Suprapubic skin (tissue), 4 donors: Measurements from ENCODE around the gene MAG. TPM values are rescaled to one million over a fixed set of nuclear protein-coding genes. Genes with fewer than 3 reads are reported as not detected.

Experiments
- DNase-seq, 2 donors: peaks; one replicate each; pipeline ENCODE4 v3.0.0-alpha.2; 2019; ENCODE audit warnings: low spot score in 2 of 2
- H3K27ac ChIP-seq: fragments of 200-600 bp; sonication (generic); one replicate; pipeline ENCODE4 v1.5.1; 2019
- H3K27me3 ChIP-seq: fragments of 200-600 bp; sonication (generic); one replicate; pipeline ENCODE4 v1.5.1; 2019
- H3K36me3 ChIP-seq: fragments of 200-600 bp; sonication (generic); one replicate; pipeline ENCODE4 v1.5.1; 2019
- H3K4me1 ChIP-seq: fragments of 200-600 bp; sonication (generic); one replicate; pipeline ENCODE4 v1.5.1; 2019
- H3K4me3 ChIP-seq: fragments of 200-600 bp; sonication (generic); one replicate; pipeline ENCODE4 v1.5.1; 2019; ENCODE audit warnings: mild to moderate bottlenecking
- H3K9me3 ChIP-seq: fragments of 200-600 bp; sonication (generic); one replicate; pipeline ENCODE4 v1.5.1; 2019
- CTCF ChIP-seq, 2 donors: fragments of 200-600 bp in 1 of 2; fragments of 450-650 bp in 1 of 2; sonication (generic) in 1 of 2; IDR thresholded peaks; one replicate each; pipeline ENCODE4 v1.5.1; 2016 to 2019; ENCODE audit warnings: antibody characterized with exemption in 2 of 2, mild to moderate bottlenecking in 1 of 2, moderate library complexity in 1 of 2
- EP300 ChIP-seq: sonication (generic); formaldehyde crosslinking; IDR thresholded peaks from one replicate; pipeline ENCODE4 v1.6.1; 2017; ENCODE audit warnings: antibody characterized with exemption
- POLR2A ChIP-seq, 2 donors: fragments of 450-650 bp; IDR thresholded peaks; one replicate each; pipeline ENCODE4 v1.6.1; 2017; ENCODE audit warnings: antibody characterized with exemption in 2 of 2, mild to moderate bottlenecking in 2 of 2, moderate library complexity in 2 of 2
- POLR2AphosphoS5 ChIP-seq, 3 donors: sonication (generic); formaldehyde crosslinking; IDR thresholded peaks; one replicate each; pipeline ENCODE4 v1.6.1; 2017; ENCODE audit warnings: antibody characterized with exemption in 3 of 3
- WGBS: methylation state at CpG from one replicate; pipeline ENCODE4 v1.1.5; 2018; 5-methylcytosine and 5-hydroxymethylcytosine counted together
- total RNA-seq, 4 donors: library from RNA; depleted of rRNA; stranded (reverse); fragments of >200 nt; gene quantifications; one replicate each; pipeline ENCODE4 v1.1.0, GENCODE V29; 2016

MAG gene
- total RNA-seq, 4 donors from 2014 or later, result not detected

DNA sequence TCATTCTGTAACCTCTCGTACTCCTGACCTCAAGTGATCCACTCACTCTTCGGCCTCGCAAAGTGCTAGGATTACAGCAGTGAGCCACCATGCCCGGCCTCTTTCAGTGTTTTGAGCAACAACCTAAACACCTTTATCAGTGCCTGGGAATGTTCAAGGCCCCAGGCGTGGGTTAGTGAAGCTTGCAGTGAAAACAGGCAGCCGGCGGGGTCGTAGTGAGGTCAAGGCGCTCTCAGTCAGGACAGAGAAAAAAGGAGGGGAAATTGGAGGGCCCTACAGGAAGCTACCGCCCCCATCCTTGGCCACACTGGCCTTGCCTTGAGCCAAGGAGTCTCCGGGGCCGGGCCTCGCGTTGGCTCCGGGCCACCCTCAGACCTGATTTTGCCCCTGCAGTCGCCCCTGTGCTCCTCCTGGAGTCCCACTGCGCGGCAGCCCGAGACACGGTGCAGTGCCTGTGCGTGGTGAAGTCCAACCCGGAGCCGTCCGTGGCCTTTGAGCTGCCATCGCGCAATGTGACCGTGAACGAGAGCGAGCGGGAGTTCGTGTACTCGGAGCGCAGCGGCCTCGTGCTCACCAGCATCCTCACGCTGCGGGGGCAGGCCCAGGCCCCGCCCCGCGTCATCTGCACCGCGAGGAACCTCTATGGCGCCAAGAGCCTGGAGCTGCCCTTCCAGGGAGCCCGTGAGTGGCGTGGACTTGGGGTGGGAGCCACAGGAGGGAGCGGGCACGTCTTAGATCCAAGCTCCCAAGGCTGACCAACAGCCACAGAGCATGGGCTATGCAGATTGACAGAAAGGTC lies 17.7 kb downstream of the MAG start:
- TF ChIP-seq POLR2AphosphoS5 (IDR thresholded peaks at IDR 0.05), result no peak
- no peak for TF ChIP-seq EP300
- peak in 1 of 2 donors; percentile 44 for DNase-seq
- no peaks in the 10 kb centered on the region for H3K36me3 ChIP-seq
- H3K27ac ChIP-seq, result no peak overlapping the region
- no peaks in the 10 kb centered on the region for H3K4me1 ChIP-seq
- H3K4me3 ChIP-seq, result no peak overlapping the region
- WGBS, result 79% methylated on average over 32 of the region's 47 CpGs
- no peaks in the 10 kb centered on the region for H3K27me3 ChIP-seq
- no peaks in the 10 kb centered on the region for H3K9me3 ChIP-seq

GRCh38 chr19:35310331-35310730 lies 18.4 kb downstream of the MAG start:
- H3K36me3 ChIP-seq, result no peaks in the 10 kb centered on the region
- H3K4me1 ChIP-seq, result no peaks in the 10 kb centered on the region
- H3K27me3 ChIP-seq, result no peaks in the 10 kb centered on the region
- TF ChIP-seq POLR2AphosphoS5 (IDR thresholded peaks at IDR 0.05), result no peak
- TF ChIP-seq EP300, result no peak
- no peak for TF ChIP-seq POLR2A (IDR thresholded peaks at IDR 0.05)
- no peak for TF ChIP-seq CTCF (IDR thresholded peaks at IDR 0.05)
- no peak overlapping the region for H3K4me3 ChIP-seq
- peak in 1 of 2 donors; percentile 35 for DNase-seq
- 95% methylated on average over 12 of the region's 12 CpGs for WGBS
- no peaks in the 10 kb centered on the region for H3K9me3 ChIP-seq
- H3K27ac ChIP-seq, result no peak overlapping the region

DNA sequence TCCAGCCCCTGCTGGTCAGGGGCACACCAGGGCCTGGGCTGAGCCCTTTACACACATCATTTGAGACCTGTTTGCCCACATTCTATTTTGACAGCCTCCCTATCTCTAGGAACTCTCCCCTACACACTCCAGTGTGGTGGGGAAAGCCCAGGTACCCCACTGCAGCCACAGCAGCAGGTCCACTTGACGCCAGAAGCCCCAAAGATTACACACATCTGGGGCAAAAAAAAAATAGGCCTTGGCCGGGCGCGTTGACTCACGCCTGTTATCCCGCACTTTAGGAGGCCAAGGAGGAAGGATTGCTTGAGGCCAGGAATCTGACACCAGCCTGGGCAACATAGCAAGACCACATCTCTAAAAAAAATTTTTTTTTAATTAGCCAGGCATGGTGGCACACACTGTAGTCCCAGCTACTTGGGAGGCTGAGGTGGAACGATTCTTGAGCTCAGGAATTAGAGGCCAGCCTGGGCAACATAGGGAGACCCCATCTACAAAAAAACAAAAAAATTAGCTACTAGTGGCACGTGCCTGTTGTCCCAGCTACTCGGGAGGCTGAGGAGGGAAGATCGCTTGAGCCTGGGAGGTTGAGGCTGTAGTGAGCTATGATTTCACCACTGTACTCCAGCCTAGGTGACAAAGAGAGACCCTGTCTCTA lies 19.0 kb downstream of the MAG start:
- TF ChIP-seq EP300 (no peak), POLR2A (IDR thresholded peaks at IDR 0.05) (no peak), CTCF (IDR thresholded peaks at IDR 0.05) (no peak), POLR2AphosphoS5 (IDR thresholded peaks at IDR 0.05) (no peak)
- Histone ChIP-seq H3K4me3 (no peak overlapping the region), H3K27me3 (no peaks in the 10 kb centered on the region), H3K36me3 (no peaks in the 10 kb centered on the region), H3K9me3 (no peaks in the 10 kb centered on the region), H3K27ac (no peak overlapping the region), H3K4me1 (no peaks in the 10 kb centered on the region)
- 93% methylated on average over 10 of the region's 10 CpGs for WGBS
- DNase-seq, result no peak

DNA sequence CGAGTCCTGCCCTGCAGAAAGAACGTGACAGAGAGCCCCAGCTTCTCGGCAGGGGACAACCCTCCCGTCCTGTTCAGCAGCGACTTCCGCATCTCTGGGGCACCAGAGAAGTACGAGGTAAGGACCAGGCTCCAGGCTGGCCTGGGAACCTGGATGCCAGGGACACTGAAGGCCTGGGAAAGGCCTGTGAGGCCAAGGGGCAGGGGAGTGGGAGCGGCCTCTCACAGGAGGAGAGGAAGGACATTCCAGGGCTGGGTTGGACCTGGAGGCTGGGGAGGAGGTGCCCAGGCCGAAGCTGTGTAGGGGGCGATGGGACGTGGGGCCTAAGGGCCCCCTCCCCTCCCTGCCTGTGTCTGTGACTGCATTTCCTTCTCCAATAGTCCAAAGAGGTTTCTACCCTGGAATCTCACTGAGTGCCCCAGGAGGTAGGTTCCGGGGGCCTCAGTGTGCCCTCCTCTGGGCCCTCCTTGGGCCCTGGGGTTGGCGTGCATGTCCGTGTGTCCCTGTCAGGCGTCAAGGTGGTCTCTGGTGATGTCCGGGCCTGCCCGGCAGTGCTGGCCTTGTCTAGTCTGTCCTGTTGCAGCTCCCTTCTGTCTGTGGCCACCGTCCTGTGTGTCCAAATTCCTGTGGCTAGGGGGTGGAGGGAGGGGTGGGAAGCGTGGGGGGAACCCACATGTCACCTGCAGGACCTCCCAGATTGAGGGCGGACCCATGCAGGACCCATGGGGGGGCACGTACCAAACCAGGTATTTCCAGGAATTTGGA lies 20.1 kb downstream of the MAG start:
- no peak for DNase-seq
- Histone ChIP-seq H3K4me1 (no peaks in the 10 kb centered on the region), H3K36me3 (no peaks in the 10 kb centered on the region), H3K27ac (no peak overlapping the region), H3K27me3 (no peaks in the 10 kb centered on the region), H3K4me3 (no peak overlapping the region), H3K9me3 (no peaks in the 10 kb centered on the region)
- 79% methylated on average over 12 of the region's 21 CpGs for WGBS
- TF ChIP-seq CTCF (IDR thresholded peaks at IDR 0.05) (no peak), POLR2AphosphoS5 (IDR thresholded peaks at IDR 0.05) (no peak), POLR2A (IDR thresholded peaks at IDR 0.05) (no peak), EP300 (no peak)

- no peaks in the 10 kb centered on the region for H3K27me3 ChIP-seq
Measured at GRCh38 chr19:35313587-35313986, 21.6 kb downstream of the MAG start.

More at GRCh38 chr19:35313587-35313986, 21.6 kb downstream of the MAG start:
- H3K27ac ChIP-seq, result no peak overlapping the region
- no peaks in the 10 kb centered on the region for H3K9me3 ChIP-seq
- H3K36me3 ChIP-seq, result no peaks in the 10 kb centered on the region
- H3K4me1 ChIP-seq, result peaks cover 3% of the 10 kb centered on the region
- H3K4me3 ChIP-seq, result no peak overlapping the region
- DNase-seq, result no peak
- TF ChIP-seq POLR2A (IDR thresholded peaks at IDR 0.05) (no peak), POLR2AphosphoS5 (IDR thresholded peaks at IDR 0.05) (no peak), CTCF (IDR thresholded peaks at IDR 0.05) (no peak), EP300 (no peak)
- WGBS, result 33% methylated on average over 7 of the region's 7 CpGs
